GM12891 (cell line): ENCODE data around the gene TIAM1.

Source experiments
- POLR2A ChIP-seq: IDR thresholded peaks from 2 replicates; pipeline ENCODE4 v1.6.1; 2011; ENCODE audit warnings: low read depth, low read length, control low read depth
- SPI1 ChIP-seq: IDR thresholded peaks from 2 replicates; pipeline ENCODE4 v1.6.1; 2011; ENCODE audit warnings: low read depth, low read length, control low read depth

GRCh38 chr21:31205412-31205811 is 138.6 kb downstream of the TIAM1 start:
- TF ChIP-seq POLR2A, result no peak
- no peak for TF ChIP-seq SPI1
